Neural cell (in vitro differentiated cells): ENCODE measurements around the gene TEF. TPM values are rescaled to one million over a fixed set of nuclear protein-coding genes. Genes with fewer than 3 reads are reported as not detected.

Source experiments
- H2AFZ ChIP-seq: fragments of 200-600, 300-800 bp; sonication (generic), shearing (Covaris generic); 2 replicates; pipeline ENCODE4 v1.6.0; 2014; ENCODE audit warnings: low read depth, mild to moderate bottlenecking, antibody characterized with exemption, low read length, moderate library complexity
- H3F3A ChIP-seq: fragments of 200-600 bp; shearing (Covaris generic); 2 replicates; pipeline ENCODE4 v1.6.1; 2016; ENCODE audit warnings: mild to moderate bottlenecking, moderate library complexity, mixed read lengths, antibody characterized with exemption, low read length; ENCODE audit not compliant: insufficient read depth, poor library complexity, severe bottlenecking
- H3K27ac ChIP-seq: fragments of 200-600, 300-800 bp; sonication (generic), shearing (Covaris generic); 2 replicates; pipeline ENCODE4 v1.5.1; 2014; ENCODE audit warnings: mild to moderate bottlenecking, low read length, moderate library complexity
- H3K27me3 ChIP-seq: fragments of 300-800, 200-600 bp; sonication (generic), shearing (Covaris generic); 2 replicates; pipeline ENCODE4 v1.6.0; 2014; ENCODE audit warnings: mild to moderate bottlenecking, low read depth, low read length, moderate library complexity; ENCODE audit not compliant: insufficient read depth
- H3K36me3 ChIP-seq: fragments of 300-800, 200-600 bp; sonication (generic), shearing (Covaris generic); 2 replicates; pipeline ENCODE4 v1.5.1; 2014; ENCODE audit warnings: mild to moderate bottlenecking, antibody characterized with exemption, low read length, moderate library complexity; ENCODE audit not compliant: insufficient read depth
- H3K4me2 ChIP-seq: fragments of 300-800, 200-600 bp; sonication (generic), shearing (Covaris generic); 2 replicates; pipeline ENCODE4 v1.6.0; 2014; ENCODE audit warnings: mild to moderate bottlenecking, low read length
- H3K4me3 ChIP-seq: fragments of 300-800, 200-600 bp; sonication (generic), shearing (Covaris generic); 2 replicates; pipeline ENCODE4 v1.5.1; 2014; ENCODE audit warnings: mild to moderate bottlenecking, low read length, moderate library complexity
- H3K79me2 ChIP-seq: fragments of 200-600 bp; shearing (Covaris generic); replicated peaks from 2 replicates; pipeline ENCODE4 v1.6.0; 2014; ENCODE audit warnings: mild to moderate bottlenecking, low read length, moderate library complexity; ENCODE audit not compliant: insufficient read depth
- H3K9ac ChIP-seq: fragments of 300-800, 200-600 bp; sonication (generic), shearing (Covaris generic); 2 replicates; pipeline ENCODE4 v1.6.1; 2016; ENCODE audit warnings: mild to moderate bottlenecking, low read length, mixed read lengths
- H3K9me2 ChIP-seq: fragments of 200-600 bp; shearing (Covaris generic); 2 replicates; pipeline ENCODE4 v1.6.1; 2016; ENCODE audit warnings: mild to moderate bottlenecking, low read length, mixed read lengths; ENCODE audit not compliant: insufficient read depth
- H3K9me3 ChIP-seq: fragments of 200-600, 300-800 bp; sonication (generic), shearing (Covaris generic); 2 replicates; pipeline ENCODE4 v1.6.1; 2016; ENCODE audit warnings: mild to moderate bottlenecking, mixed run types, low read length, moderate library complexity, mixed read lengths
- H4K20me1 ChIP-seq: fragments of 200-600 bp; shearing (Covaris generic); 2 replicates; pipeline ENCODE4 v1.6.1; 2016; ENCODE audit warnings: mild to moderate bottlenecking, mixed run types; ENCODE audit not compliant: insufficient read depth
- EP300 ChIP-seq: fragments of 450-650 bp; conservative IDR thresholded peaks from 2 replicates; pipeline ENCODE4 v1.6.1; 2014; ENCODE audit warnings: antibody characterized with exemption, mild to moderate bottlenecking, moderate library complexity; ENCODE audit not compliant: poor library complexity, severe bottlenecking
- EZH2 ChIP-seq: fragments of 200-600, 300-800 bp; shearing (Covaris generic), sonication (generic); IDR thresholded peaks from 2 replicates; pipeline ENCODE4 v1.6.1; 2014; ENCODE audit warnings: antibody characterized with exemption, low read length, borderline replicate concordance, mild to moderate bottlenecking; ENCODE audit not compliant: insufficient read depth, poor library complexity, severe bottlenecking
- MXI1 ChIP-seq: fragments of 450-650 bp; conservative IDR thresholded peaks from 2 replicates; pipeline ENCODE4 v1.6.1; 2014; ENCODE audit warnings: antibody characterized with exemption, mild to moderate bottlenecking; ENCODE audit not compliant: poor library complexity, severe bottlenecking
- POLR2AphosphoS5 ChIP-seq: IDR thresholded peaks from 2 replicates; pipeline ENCODE4 v1.6.1; 2012
- RAD21 ChIP-seq: fragments of 450-650 bp; conservative IDR thresholded peaks from 2 replicates; pipeline ENCODE4 v1.6.1; 2014; ENCODE audit warnings: antibody characterized with exemption, mild to moderate bottlenecking, moderate library complexity
- SMC3 ChIP-seq: fragments of 450-650 bp; conservative IDR thresholded peaks from 2 replicates; pipeline ENCODE4 v1.6.1; 2014; ENCODE audit warnings: antibody characterized with exemption, mild to moderate bottlenecking, moderate library complexity; ENCODE audit not compliant: poor library complexity
- TAF1 ChIP-seq: IDR thresholded peaks from 2 replicates; pipeline ENCODE4 v1.6.1; 2012; ENCODE audit warnings: low read depth
- polyA plus RNA-seq: library from polyadenylated mRNA; depleted of rRNA; stranded (reverse); fragments of >200 nt; gene quantifications from 2 replicates; pipeline ENCODE4 v1.2.3, GENCODE V29; 2014
- TF ChIP-seq, protein P1 (sequence below): IDR thresholded peaks from 2 replicates; pipeline ENCODE4 v1.6.1; 2012; ENCODE audit warnings: borderline replicate concordance
- TF ChIP-seq, protein P2 (sequence below): fragments of 450-650 bp; IDR thresholded peaks from 2 replicates; pipeline ENCODE4 v1.5.1; 2014; ENCODE audit warnings: antibody characterized with exemption, mild to moderate bottlenecking, moderate library complexity; ENCODE audit not compliant: poor library complexity, severe bottlenecking

The TEF gene
- polyA plus RNA-seq, 1 donor from 2014 or later, result 4.9 TPM

DNA sequence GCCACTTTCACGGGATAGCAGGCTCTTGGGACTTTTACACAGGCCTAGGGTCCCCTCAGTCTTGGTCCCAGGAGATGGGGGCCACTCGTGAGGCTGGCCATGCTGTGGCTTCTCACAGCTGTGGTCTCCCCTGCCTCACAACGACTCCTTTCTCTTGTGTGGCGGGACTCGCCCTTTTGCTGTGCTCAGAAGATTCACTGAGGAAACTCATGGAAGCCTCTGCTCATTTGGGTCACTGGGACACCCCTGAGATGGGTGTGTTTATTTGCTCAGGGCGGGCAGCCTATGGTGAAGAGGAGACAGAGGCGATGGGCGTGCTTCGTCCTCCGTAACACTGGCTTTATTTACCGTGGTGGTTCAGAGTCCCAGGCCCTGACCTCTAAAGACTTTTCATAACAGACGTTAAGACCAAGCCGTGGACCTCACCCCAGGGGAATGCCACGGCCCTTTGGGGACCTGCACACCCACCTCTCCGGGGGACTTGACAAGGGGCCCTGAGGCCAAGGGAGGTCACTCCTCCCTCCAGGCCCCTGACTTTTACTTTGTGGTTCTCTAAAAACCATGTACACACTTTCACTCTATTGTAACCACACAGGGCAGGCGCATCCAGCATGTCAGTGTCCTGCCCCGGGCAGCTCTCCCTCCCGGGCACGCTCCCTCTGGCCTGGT lies 15.5 kb downstream of the TEF start:
- Histone ChIP-seq H3K9me2 (no peaks in the 10 kb centered on the region), H3K27me3 (no peaks in the 10 kb centered on the region), H3F3A (no peaks in the 10 kb centered on the region), H3K4me3 (no peak overlapping the region), H3K9me3 (no peaks in the 10 kb centered on the region), H3K79me2 (no peaks in the 10 kb centered on the region), H4K20me1 (no peaks in the 10 kb centered on the region), H3K9ac (no peak overlapping the region), H3K4me2 (no peak overlapping the region), H3K27ac (no peak overlapping the region), H3K36me3 (no peaks in the 10 kb centered on the region), H2AFZ (no peak overlapping the region)
- no peak for TF ChIP-seq TAF1
- no peak for TF ChIP-seq EZH2
- no peak for TF ChIP-seq EP300
- TF ChIP-seq, protein P1, sequence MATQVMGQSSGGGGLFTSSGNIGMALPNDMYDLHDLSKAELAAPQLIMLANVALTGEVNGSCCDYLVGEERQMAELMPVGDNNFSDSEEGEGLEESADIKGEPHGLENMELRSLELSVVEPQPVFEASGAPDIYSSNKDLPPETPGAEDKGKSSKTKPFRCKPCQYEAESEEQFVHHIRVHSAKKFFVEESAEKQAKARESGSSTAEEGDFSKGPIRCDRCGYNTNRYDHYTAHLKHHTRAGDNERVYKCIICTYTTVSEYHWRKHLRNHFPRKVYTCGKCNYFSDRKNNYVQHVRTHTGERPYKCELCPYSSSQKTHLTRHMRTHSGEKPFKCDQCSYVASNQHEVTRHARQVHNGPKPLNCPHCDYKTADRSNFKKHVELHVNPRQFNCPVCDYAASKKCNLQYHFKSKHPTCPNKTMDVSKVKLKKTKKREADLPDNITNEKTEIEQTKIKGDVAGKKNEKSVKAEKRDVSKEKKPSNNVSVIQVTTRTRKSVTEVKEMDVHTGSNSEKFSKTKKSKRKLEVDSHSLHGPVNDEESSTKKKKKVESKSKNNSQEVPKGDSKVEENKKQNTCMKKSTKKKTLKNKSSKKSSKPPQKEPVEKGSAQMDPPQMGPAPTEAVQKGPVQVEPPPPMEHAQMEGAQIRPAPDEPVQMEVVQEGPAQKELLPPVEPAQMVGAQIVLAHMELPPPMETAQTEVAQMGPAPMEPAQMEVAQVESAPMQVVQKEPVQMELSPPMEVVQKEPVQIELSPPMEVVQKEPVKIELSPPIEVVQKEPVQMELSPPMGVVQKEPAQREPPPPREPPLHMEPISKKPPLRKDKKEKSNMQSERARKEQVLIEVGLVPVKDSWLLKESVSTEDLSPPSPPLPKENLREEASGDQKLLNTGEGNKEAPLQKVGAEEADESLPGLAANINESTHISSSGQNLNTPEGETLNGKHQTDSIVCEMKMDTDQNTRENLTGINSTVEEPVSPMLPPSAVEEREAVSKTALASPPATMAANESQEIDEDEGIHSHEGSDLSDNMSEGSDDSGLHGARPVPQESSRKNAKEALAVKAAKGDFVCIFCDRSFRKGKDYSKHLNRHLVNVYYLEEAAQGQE, result no peak
- TF ChIP-seq MXI1, result no peak
- TF ChIP-seq, protein P2, sequence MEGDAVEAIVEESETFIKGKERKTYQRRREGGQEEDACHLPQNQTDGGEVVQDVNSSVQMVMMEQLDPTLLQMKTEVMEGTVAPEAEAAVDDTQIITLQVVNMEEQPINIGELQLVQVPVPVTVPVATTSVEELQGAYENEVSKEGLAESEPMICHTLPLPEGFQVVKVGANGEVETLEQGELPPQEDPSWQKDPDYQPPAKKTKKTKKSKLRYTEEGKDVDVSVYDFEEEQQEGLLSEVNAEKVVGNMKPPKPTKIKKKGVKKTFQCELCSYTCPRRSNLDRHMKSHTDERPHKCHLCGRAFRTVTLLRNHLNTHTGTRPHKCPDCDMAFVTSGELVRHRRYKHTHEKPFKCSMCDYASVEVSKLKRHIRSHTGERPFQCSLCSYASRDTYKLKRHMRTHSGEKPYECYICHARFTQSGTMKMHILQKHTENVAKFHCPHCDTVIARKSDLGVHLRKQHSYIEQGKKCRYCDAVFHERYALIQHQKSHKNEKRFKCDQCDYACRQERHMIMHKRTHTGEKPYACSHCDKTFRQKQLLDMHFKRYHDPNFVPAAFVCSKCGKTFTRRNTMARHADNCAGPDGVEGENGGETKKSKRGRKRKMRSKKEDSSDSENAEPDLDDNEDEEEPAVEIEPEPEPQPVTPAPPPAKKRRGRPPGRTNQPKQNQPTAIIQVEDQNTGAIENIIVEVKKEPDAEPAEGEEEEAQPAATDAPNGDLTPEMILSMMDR, result no peak
- no peak for TF ChIP-seq SMC3

DNA sequence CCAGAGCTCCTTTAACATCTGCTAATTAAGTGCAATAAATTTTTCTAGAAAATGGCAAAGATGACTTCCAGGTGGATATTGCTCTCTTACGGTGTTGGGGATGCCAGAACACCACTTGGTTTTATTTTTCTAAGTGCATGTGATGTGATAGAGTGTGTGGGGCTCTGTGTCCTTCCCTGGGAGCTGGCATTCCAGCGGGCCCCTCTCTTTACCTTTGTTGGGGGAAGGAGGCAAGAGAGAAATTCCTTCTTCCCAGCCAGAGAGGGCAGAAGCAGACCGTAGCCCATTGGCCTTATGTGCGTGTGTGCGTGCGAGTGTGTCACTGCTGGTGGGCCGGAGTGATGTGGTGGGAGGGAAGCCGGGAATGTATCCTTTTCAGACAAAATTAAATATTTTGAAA lies 17.2 kb downstream of the TEF start:
- Histone ChIP-seq H3K36me3 (no peaks in the 10 kb centered on the region), H3K79me2 (no peaks in the 10 kb centered on the region), H3F3A (no peaks in the 10 kb centered on the region), H4K20me1 (no peaks in the 10 kb centered on the region), H3K4me3 (no peak overlapping the region), H2AFZ (no peak overlapping the region), H3K27me3 (no peaks in the 10 kb centered on the region), H3K27ac (no peak overlapping the region), H3K9me3 (no peaks in the 10 kb centered on the region), H3K9me2 (no peaks in the 10 kb centered on the region), H3K4me2 (no peak overlapping the region), H3K9ac (no peak overlapping the region)
- TF ChIP-seq, protein P1, result no peak
- no peak for TF ChIP-seq TAF1
- TF ChIP-seq RAD21, result no peak
- TF ChIP-seq, protein P2, result no peak
- no peak for TF ChIP-seq EP300
- TF ChIP-seq MXI1, result no peak
- TF ChIP-seq SMC3, result no peak
- TF ChIP-seq POLR2AphosphoS5, result no peak
- no peak for TF ChIP-seq EZH2
